RPMI7951 (cell line): Measurements from ENCODE around the gene SMIM7. TPM values are rescaled to one million over a fixed set of nuclear protein-coding genes. Genes with fewer than 3 reads are reported as not detected.
"Not testable (repeated sequence)": the region's sequence is repeated elsewhere in the genome, so short reads cannot be mapped to it uniquely, and the experiment has no call there.

Experiments used
- DNase-seq: peaks from one replicate; pipeline ENCODE4 v3.0.0-alpha.2; 2012; ENCODE audit warnings: low read depth
- total RNA-seq: library from RNA; depleted of rRNA; stranded (reverse); fragments of >200 nt; shearing (Covaris generic); gene quantifications from 2 replicates; pipeline ENCODE4 v1.2.3, GENCODE V29; 2014

The SMIM7 gene
- total RNA-seq, 1 experiment from 2014 or later = 118 TPM

- no peak for DNase-seq
These were observed 4.2 kb downstream of the SMIM7 start for GRCh38 chr19:16655727-16656126.

- DNase-seq = peak; percentile 12
These were observed 5.3 kb downstream of the SMIM7 start for GRCh38 chr19:16654627-16655026.

GRCh38 chr19:16654140-16654539 lies 5.8 kb downstream of the SMIM7 start:
- DNase-seq = peak; percentile 29

GRCh38 chr19:16652854-16653253 lies 7.1 kb downstream of the SMIM7 start:
- DNase-seq = no peak

GRCh38 chr19:16651421-16652188 lies 8.3 kb downstream of the SMIM7 start:
- not testable (repeated sequence) for DNase-seq

GRCh38 chr19:16650821-16651220 lies 9.1 kb downstream of the SMIM7 start:
- no peak for DNase-seq

- peak; percentile 32 for DNase-seq
These were observed 10.2 kb downstream of the SMIM7 start for GRCh38 chr19:16649734-16650133.

- peak; percentile 42 for DNase-seq
These were observed 14.8 kb downstream of the SMIM7 start for GRCh38 chr19:16645140-16645539.

GRCh38 chr19:16641695-16642094 lies 18.2 kb downstream of the SMIM7 start:
- DNase-seq = no peak

GRCh38 chr19:16640951-16641350 lies 19.0 kb downstream of the SMIM7 start:
- DNase-seq = no peak

- DNase-seq = no peak
These were observed 21.3 kb downstream of the SMIM7 start for GRCh38 chr19:16638666-16639065.

- DNase-seq = peak; percentile 54
These were observed 22.4 kb downstream of the SMIM7 start for GRCh38 chr19:16637535-16637934.

GRCh38 chr19:16631465-16631864 lies 28.5 kb downstream of the SMIM7 start:
- DNase-seq = no peak

- peak; percentile 69 for DNase-seq
These were observed 30.8 kb downstream of the SMIM7 start for GRCh38 chr19:16628984-16629691.

GRCh38 chr19:16628183-16628983 lies 31.6 kb downstream of the SMIM7 start, which contains the start of gene MED26:
Gene MED26 (minus strand): TSS chr19:16628204. CDS start chr19:16627943, 261 bp downstream.
- peak; percentile 89 for DNase-seq

GRCh38 chr19:16627928-16628182 lies 32.1 kb downstream of the SMIM7 start:
- no peak for DNase-seq

- no peak for DNase-seq
These were observed 32.6 kb downstream of the SMIM7 start for GRCh38 chr19:16627193-16627927.

- no peak for DNase-seq
These were observed 33.1 kb downstream of the SMIM7 start for GRCh38 chr19:16626796-16627192.

- no peak for DNase-seq
These were observed 34.6 kb downstream of the SMIM7 start for GRCh38 chr19:16625163-16625958.

- DNase-seq = no peak
These were observed 35.7 kb downstream of the SMIM7 start for GRCh38 chr19:16624236-16624635.

GRCh38 chr19:16623576-16623975 lies 36.4 kb downstream of the SMIM7 start:
- DNase-seq = no peak
